HCT116 (cell line): ENCODE results near the gene HGFAC. TPM values are rescaled to one million over a fixed set of nuclear protein-coding genes. Genes with fewer than 3 reads are reported as not detected.

Experiments
- ATAC-seq: fragments of 200-7000 bp; cut with Tn5 transposase; 2 replicates; pipeline ENCODE4 v1.9.1; 2020; ENCODE audit warnings: mild to moderate bottlenecking, moderate library complexity
- BruUV-seq: library from RNA; stranded (reverse); fragments of 400-500 nt; replicated peaks from 2 replicates; lab custom pipeline; 2021; lab: Mats Ljungman, UMichigan
- CTCF ChIA-PET: fragments of 300-600 bp; sonication (Branson Sonifier 250); formaldehyde crosslinking; loops from one replicate; lab custom pipeline; 2021; ENCODE audit warnings: antibody characterized with exemption; lab: Charles Lee
- POLR2A ChIA-PET: fragments of 300-600, 350-600 bp; sonication (Branson Sonifier 250); formaldehyde crosslinking; loops from one replicate; lab custom pipeline; 2021; ENCODE audit warnings: antibody characterized with exemption; lab: Charles Lee
- RAD21 ChIA-PET, 2 experiments: fragments of 300-600 bp; sonication (Branson Sonifier 250); formaldehyde crosslinking; loops; one replicate each; lab custom pipeline; 2023; ENCODE audit warnings: low total read pairs in 2 of 2; ENCODE audit not compliant: uncharacterized antibody in 2 of 2, unreplicated experiment in 2 of 2, low non-redundant PET in 1 of 2; lab: Charles Lee
- DNase-seq: peaks from one replicate; pipeline ENCODE4 v3.0.0-alpha.2; 2010; ENCODE audit warnings: low read depth, low spot score
- H2AFZ ChIP-seq: fragments of 200-600 bp; shearing (Covaris generic), sonication (generic); 2 replicates; pipeline ENCODE4 v1.6.1; 2017; ENCODE audit warnings: low read depth, mixed run types, mixed read lengths, antibody characterized with exemption, low read length; ENCODE audit not compliant: poor library complexity, severe bottlenecking
- H3K27ac ChIP-seq: 2 replicates; pipeline ENCODE4 v1.5.1; 2012; ENCODE audit warnings: low read depth, low read length
- H3K27me3 ChIP-seq: fragments of 200-600 bp; sonication (generic); 2 replicates; pipeline ENCODE4 v1.6.1; 2016; ENCODE audit warnings: mixed run types, low read length, mixed read lengths; ENCODE audit not compliant: insufficient read depth
- H3K36me3 ChIP-seq, 2 experiments: fragments of 200-500 bp in 1 of 2; fragments of 200-600 bp in 1 of 2; sonication (Bioruptor generic) in 1 of 2; sonication (generic) in 1 of 2; 2 replicates each; pipeline versions ENCODE4 v1.5.1 to v1.6.1; 2014 to 2016; ENCODE audit warnings: low read length in 2 of 2, inconsistent platforms in 1 of 2, mixed read lengths in 1 of 2, mixed run types in 1 of 2; ENCODE audit not compliant: insufficient read depth in 2 of 2, control insufficient read depth in 1 of 2
- H3K4me1 ChIP-seq, 2 experiments: fragments of 200-600 bp in 1 of 2; sonication (generic) in 1 of 2; 2 replicates each; pipeline versions ENCODE4 v1.5.1 to v1.6.1; 2012 to 2017; ENCODE audit warnings: low read length in 2 of 2, inconsistent platforms in 1 of 2, mild to moderate bottlenecking in 1 of 2, mixed read lengths in 1 of 2, mixed run types in 1 of 2, moderate library complexity in 1 of 2; ENCODE audit not compliant: insufficient read depth in 2 of 2, control insufficient read depth in 1 of 2
- H3K4me2 ChIP-seq: fragments of 200-600 bp; sonication (generic); 2 replicates; pipeline ENCODE4 v1.6.1; 2017; ENCODE audit warnings: mixed run types, low read length, mixed read lengths
- H3K4me3 ChIP-seq, 2 experiments: fragments of 200-600 bp in 1 of 2; sonication (generic) in 1 of 2; replicated peaks in 1 of 2; 2 replicates each; pipeline ENCODE4 v1.5.1; 2011 to 2016; ENCODE audit warnings: low read length in 2 of 2, control low read depth in 1 of 2, low read depth in 1 of 2, mild to moderate bottlenecking in 1 of 2, mixed read lengths in 1 of 2, mixed run types in 1 of 2
- H3K79me2 ChIP-seq: fragments of 200-600 bp; sonication (generic); 2 replicates; pipeline ENCODE4 v1.6.1; 2017; ENCODE audit warnings: mild to moderate bottlenecking, mixed run types, low read length, moderate library complexity, mixed read lengths; ENCODE audit not compliant: insufficient read depth
- H3K9ac ChIP-seq: fragments of 200-600 bp; sonication (generic); 2 replicates; pipeline ENCODE4 v1.6.1; 2016; ENCODE audit warnings: low read length, mixed read lengths
- H3K9me2 ChIP-seq: fragments of 200-600 bp; sonication (generic), shearing (Covaris generic); 2 replicates; pipeline ENCODE4 v1.6.1; 2017; ENCODE audit warnings: mixed run types, mild to moderate bottlenecking, moderate library complexity; ENCODE audit not compliant: insufficient read depth
- H3K9me3 ChIP-seq, 2 experiments: fragments of 200-500 bp in 1 of 2; fragments of 200-600 bp in 1 of 2; sonication (Bioruptor generic) in 1 of 2; sonication (generic) in 1 of 2; 2 replicates each; pipeline ENCODE4 v1.6.1; 2014 to 2017; ENCODE audit warnings: low read length in 2 of 2, mixed read lengths in 2 of 2, inconsistent platforms in 1 of 2, low read depth in 1 of 2, mild to moderate bottlenecking in 1 of 2, mixed run types in 1 of 2, moderate library complexity in 1 of 2; ENCODE audit not compliant: control insufficient read depth in 1 of 2, insufficient read depth in 1 of 2
- H4K20me1 ChIP-seq: fragments of 200-600 bp; sonication (generic), shearing (Covaris generic); 2 replicates; pipeline ENCODE4 v1.6.1; 2017; ENCODE audit warnings: mixed run types, mild to moderate bottlenecking, moderate library complexity; ENCODE audit not compliant: insufficient read depth
- CEBPB ChIP-seq: IDR thresholded peaks from 2 replicates; pipeline ENCODE4 v1.6.1; 2012; ENCODE audit warnings: low read depth
- FOSL1 ChIP-seq: IDR thresholded peaks from 2 replicates; pipeline ENCODE4 v1.6.1; 2012; ENCODE audit warnings: low read depth
- JUND ChIP-seq: IDR thresholded peaks from 2 replicates; pipeline ENCODE4 v1.6.1; 2012
- POLR2A ChIP-seq: IDR thresholded peaks from 2 replicates; pipeline ENCODE4 v1.7.0; 2011; ENCODE audit warnings: borderline replicate concordance; ENCODE audit not compliant: insufficient read depth, insufficient read length; ENCODE audit errors: extremely low read depth
- SRF ChIP-seq: IDR thresholded peaks from 2 replicates; pipeline ENCODE4 v1.6.1; 2012; ENCODE audit warnings: low read depth
- YY1 ChIP-seq: IDR thresholded peaks from 2 replicates; pipeline ENCODE4 v1.6.1; 2011; ENCODE audit warnings: low read length, low read depth, moderate library complexity, mild to moderate bottlenecking; ENCODE audit not compliant: insufficient replicate concordance; ENCODE audit errors: extremely low read depth
- intact Hi-C: fragments of 100-400 bp; cut with micrococcal nuclease; formaldehyde crosslinking; loops from 2 replicates; pipeline ENCODE4 v1.10.0; 2022
- total RNA-seq: library from RNA; stranded (reverse); gene quantifications from one replicate; pipeline ENCODE4 v1.2.1, GENCODE V29; 2021; ENCODE audit not compliant: unreplicated experiment
- TF ChIP-seq, protein P1 (sequence below): IDR thresholded peaks from 2 replicates; pipeline ENCODE4 v1.6.1; 2012
- TF ChIP-seq, protein P2 (sequence below), 3 experiments: fragments of 200-600 bp in 1 of 3; sonication (generic) in 1 of 3; IDR thresholded peaks in 2 of 3; conservative IDR thresholded peaks in 1 of 3; 2 replicates each; pipeline ENCODE4 v1.5.1; 2012 to 2017; ENCODE audit warnings: low read depth in 2 of 3, low read length in 2 of 3, antibody characterized with exemption in 1 of 3, borderline replicate concordance in 1 of 3, control low read depth in 1 of 3, mild to moderate bottlenecking in 1 of 3, mixed read lengths in 1 of 3, mixed run types in 1 of 3, moderate library complexity in 1 of 3; ENCODE audit not compliant: insufficient read depth in 1 of 3

HGFAC gene
- total RNA-seq, 1 experiment from 2014 or later = 1.1 TPM

DNA sequence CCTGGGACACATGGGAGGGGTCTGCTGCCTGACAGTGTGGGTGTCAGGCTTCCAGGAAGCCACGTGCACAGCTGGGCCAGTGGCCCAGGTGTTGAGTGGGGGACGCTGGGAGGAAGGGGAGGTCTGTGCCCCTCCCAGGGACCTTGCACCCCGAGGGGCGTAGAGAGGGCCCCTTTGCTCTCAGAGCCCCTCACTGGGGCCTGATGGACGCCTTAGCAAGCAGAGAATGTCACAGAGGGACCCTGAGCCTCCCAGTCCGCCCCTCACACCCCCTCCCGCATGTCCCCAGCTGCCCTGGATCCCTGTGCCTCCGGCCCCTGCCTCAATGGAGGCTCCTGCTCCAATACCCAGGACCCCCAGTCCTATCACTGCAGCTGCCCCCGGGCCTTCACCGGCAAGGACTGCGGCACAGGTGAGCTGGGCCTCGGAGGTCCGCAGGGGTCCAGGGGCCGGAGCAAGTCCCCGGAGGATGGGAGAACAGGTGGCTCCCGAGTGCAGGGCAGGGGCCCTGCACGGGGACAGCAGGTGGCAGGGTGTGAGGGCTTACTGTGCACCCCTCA, 2.1 kb downstream of the HGFAC start:
- H3K4me1 ChIP-seq = peaks cover 7 to 16% of the 10 kb centered on the region in 2 experiments; a peak in 2 of 4 replicates
- ChIA-PET RAD21 (no interaction called here), CTCF (interaction anchor here (1.0 to 1.3 kb wide), 3 partner anchors 97 to 336 kb away, joined by 3 to 7 read pairs (median 5); no protein-coding TSS in a partner anchor), POLR2A (no interaction called here)
- no peaks in the 10 kb centered on the region for H3K27me3 ChIP-seq
- no peak overlapping the region for H3K9ac ChIP-seq
- H3K4me3 ChIP-seq = no peak overlapping the region
- no peak overlapping the region for H3K27ac ChIP-seq
- no TSS peak for BruUV-seq
- no peaks in the 10 kb centered on the region for H4K20me1 ChIP-seq
- H3K9me3 ChIP-seq = no peaks in the 10 kb centered on the region
- H2AFZ ChIP-seq = peak overlapping the region; percentile 35
- 0 out of 2 replicates have a peak overlapping the region, but pooled peaks have one; percentile 48 for H3K4me2 ChIP-seq
- no peaks in the 10 kb centered on the region for H3K36me3 ChIP-seq
- TF ChIP-seq, protein P1, sequence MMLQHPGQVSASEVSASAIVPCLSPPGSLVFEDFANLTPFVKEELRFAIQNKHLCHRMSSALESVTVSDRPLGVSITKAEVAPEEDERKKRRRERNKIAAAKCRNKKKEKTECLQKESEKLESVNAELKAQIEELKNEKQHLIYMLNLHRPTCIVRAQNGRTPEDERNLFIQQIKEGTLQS = no peak
- TF ChIP-seq YY1 (no peak), POLR2A (no peak), FOSL1 (no peak), CEBPB (no peak), JUND (no peak), SRF (no peak)
- TF ChIP-seq, protein P2, sequence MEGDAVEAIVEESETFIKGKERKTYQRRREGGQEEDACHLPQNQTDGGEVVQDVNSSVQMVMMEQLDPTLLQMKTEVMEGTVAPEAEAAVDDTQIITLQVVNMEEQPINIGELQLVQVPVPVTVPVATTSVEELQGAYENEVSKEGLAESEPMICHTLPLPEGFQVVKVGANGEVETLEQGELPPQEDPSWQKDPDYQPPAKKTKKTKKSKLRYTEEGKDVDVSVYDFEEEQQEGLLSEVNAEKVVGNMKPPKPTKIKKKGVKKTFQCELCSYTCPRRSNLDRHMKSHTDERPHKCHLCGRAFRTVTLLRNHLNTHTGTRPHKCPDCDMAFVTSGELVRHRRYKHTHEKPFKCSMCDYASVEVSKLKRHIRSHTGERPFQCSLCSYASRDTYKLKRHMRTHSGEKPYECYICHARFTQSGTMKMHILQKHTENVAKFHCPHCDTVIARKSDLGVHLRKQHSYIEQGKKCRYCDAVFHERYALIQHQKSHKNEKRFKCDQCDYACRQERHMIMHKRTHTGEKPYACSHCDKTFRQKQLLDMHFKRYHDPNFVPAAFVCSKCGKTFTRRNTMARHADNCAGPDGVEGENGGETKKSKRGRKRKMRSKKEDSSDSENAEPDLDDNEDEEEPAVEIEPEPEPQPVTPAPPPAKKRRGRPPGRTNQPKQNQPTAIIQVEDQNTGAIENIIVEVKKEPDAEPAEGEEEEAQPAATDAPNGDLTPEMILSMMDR (IDR thresholded peaks at IDR 0.05 in 2 of 3, conservative IDR thresholded peaks at IDR 0.05 in 1 of 3; ENCODE audit: borderline replicate concordance in 1 of 3, insufficient read depth in 1 of 3, low read depth in 2 of 3, low read length in 2 of 3) = no peak
- H3K79me2 ChIP-seq = no peaks in the 10 kb centered on the region
- intact Hi-C loops = loop anchor here (1.0 to 2.0 kb wide), 4 partner anchors 98 to 337 kb away; no protein-coding TSS in a partner anchor
- H3K9me2 ChIP-seq = no peaks in the 10 kb centered on the region
- ATAC-seq (no peak), DNase-seq (no peak)
